Chondrocyte (in vitro differentiated cells): ENCODE measurements around the gene SLC16A9. TPM values are rescaled to one million over a fixed set of nuclear protein-coding genes. Genes with fewer than 3 reads are reported as not detected.
A peak's percentile ranks its signal among the peaks of the same experiment; 100 is the strongest.

ENCODE experiments used
- DNase-seq: peaks from one replicate; pipeline ENCODE4 v3.0.0; 2021; ENCODE audit warnings: mixed read lengths, low spot score
- H3K27ac Mint-ChIP-seq: one replicate; pipeline ENCODE4 v1.8.0; 2021; ENCODE audit warnings: mild to moderate bottlenecking, moderate library complexity, mixed read lengths; ENCODE audit not compliant: unreplicated experiment
- H3K27me3 Mint-ChIP-seq: 2 replicates; pipeline ENCODE4 v1.8.0; 2021; ENCODE audit warnings: low read depth, mixed read lengths
- H3K36me3 Mint-ChIP-seq: 2 replicates; pipeline ENCODE4 v1.8.0; 2021; ENCODE audit warnings: low read depth, mixed read lengths
- H3K4me1 Mint-ChIP-seq: 2 replicates; pipeline ENCODE4 v1.8.0; 2021; ENCODE audit warnings: low read depth, mild to moderate bottlenecking, mixed read lengths
- H3K4me3 Mint-ChIP-seq: one replicate; pipeline ENCODE4 v1.8.0; 2021; ENCODE audit warnings: mild to moderate bottlenecking, moderate library complexity, mixed read lengths; ENCODE audit not compliant: unreplicated experiment
- H3K9me3 Mint-ChIP-seq: 2 replicates; pipeline ENCODE4 v1.8.0; 2021; ENCODE audit warnings: low read depth, mixed read lengths
- total RNA-seq: library from RNA; stranded (reverse); gene quantifications from 3 replicates; pipeline ENCODE4 v1.2.1, GENCODE V29; 2021
- TF ChIP-seq, protein P1 (sequence below): fragments of 200-600 bp; sonication (generic); IDR thresholded peaks from 2 replicates; pipeline ENCODE4 v1.5.0; 2021; ENCODE audit warnings: antibody characterized with exemption, mild to moderate bottlenecking, moderate library complexity

Gene SLC16A9
- total RNA-seq, 1 donor from 2014 or later: 1.2 TPM

DNA sequence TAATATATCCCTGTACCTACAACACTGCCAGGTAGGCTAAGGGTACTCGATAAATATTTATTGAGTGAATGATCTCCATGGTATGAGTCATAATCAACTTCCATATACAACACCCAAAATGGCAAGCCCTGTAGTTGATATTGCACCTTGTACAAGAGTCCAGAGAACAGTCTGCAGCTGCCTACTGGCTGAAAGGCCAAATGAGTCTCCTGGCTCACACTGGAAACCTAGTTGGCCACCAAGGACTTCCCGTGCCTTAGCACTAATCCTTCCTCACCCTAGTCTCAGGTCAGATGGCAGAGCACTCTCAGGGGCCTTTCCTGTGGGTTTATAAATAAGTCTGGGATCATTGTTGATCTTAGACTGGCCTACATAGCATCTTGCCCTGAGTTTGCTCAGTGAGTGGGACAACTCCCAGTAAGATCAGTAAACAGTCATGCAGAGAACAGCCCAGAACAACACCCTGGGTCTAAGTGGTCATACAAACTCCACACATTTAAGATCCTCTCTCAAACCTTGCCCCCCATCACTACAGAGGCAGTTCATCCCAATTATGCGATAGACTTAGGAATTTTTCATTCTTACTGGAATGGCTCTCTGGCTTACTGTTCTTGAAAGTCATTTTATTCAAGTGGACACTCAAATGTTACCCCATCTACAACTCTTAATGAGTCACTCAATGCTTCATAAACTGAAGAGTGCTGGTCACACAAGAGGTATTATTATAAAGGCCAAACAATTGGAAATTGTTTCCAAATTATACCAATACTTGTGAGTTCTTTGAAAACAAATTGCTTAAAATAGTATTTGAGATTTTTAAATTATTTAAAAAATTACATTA, 14.7 kb upstream of the SLC16A9 start:
- no peaks in the 10 kb centered on the region for H3K4me1 Mint-ChIP-seq
- peaks cover 1% of the 10 kb centered on the region for H3K36me3 Mint-ChIP-seq
- H3K9me3 Mint-ChIP-seq: peaks cover 8% of the 10 kb centered on the region
- DNase-seq: no peak
- no peak overlapping the region for H3K4me3 Mint-ChIP-seq
- H3K27ac Mint-ChIP-seq: no peak overlapping the region
- H3K27me3 Mint-ChIP-seq: peaks cover 4% of the 10 kb centered on the region
- TF ChIP-seq, protein P1, sequence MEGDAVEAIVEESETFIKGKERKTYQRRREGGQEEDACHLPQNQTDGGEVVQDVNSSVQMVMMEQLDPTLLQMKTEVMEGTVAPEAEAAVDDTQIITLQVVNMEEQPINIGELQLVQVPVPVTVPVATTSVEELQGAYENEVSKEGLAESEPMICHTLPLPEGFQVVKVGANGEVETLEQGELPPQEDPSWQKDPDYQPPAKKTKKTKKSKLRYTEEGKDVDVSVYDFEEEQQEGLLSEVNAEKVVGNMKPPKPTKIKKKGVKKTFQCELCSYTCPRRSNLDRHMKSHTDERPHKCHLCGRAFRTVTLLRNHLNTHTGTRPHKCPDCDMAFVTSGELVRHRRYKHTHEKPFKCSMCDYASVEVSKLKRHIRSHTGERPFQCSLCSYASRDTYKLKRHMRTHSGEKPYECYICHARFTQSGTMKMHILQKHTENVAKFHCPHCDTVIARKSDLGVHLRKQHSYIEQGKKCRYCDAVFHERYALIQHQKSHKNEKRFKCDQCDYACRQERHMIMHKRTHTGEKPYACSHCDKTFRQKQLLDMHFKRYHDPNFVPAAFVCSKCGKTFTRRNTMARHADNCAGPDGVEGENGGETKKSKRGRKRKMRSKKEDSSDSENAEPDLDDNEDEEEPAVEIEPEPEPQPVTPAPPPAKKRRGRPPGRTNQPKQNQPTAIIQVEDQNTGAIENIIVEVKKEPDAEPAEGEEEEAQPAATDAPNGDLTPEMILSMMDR: no peak

DNA sequence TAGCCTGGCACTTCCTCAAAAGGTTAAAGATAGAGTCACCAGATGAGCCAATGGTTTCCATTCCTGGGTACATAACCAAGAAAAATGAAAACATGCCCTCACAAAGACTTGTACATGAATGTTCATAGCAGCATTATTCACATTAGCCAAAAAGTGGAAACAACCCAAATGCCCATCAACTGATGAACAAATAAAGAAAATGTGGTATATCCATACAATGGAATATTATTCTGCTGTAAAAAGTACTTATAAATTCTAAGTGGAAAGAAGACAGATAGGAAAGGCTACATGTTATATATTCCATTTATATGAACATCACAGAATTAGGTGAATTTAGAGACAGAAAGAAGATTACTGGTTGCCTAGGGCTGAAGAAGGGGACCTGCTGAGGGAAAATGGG, 10.7 kb upstream of the SLC16A9 start:
- no peak for DNase-seq
- Mint-ChIP-seq H3K4me1 (no peaks in the 10 kb centered on the region), H3K4me3 (no peak overlapping the region), H3K27me3 (peaks cover 9% of the 10 kb centered on the region), H3K27ac (no peak overlapping the region), H3K36me3 (peaks cover 1% of the 10 kb centered on the region), H3K9me3 (peaks cover 8% of the 10 kb centered on the region)
- TF ChIP-seq, protein P1: no peak

DNA sequence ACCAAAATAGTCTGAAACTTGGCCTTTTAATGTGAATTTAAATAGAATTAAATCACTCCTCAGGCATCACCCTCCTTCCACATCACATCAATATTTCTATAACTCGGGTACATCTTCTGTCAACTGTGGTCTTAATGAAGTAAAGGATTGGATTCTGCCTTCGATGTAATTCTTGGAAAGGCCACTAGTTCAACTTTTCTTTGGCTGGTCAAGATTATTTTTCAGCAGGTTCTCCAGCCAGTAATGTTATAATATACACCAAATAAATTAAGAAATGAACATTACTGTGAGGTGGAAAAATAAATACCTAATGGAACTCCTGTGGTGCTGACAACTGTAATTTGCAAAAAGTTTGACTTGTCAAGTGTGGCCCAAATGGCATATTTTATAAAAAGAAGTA, 9.7 kb upstream of the SLC16A9 start:
- Mint-ChIP-seq H3K27ac (no peak overlapping the region), H3K36me3 (peaks cover 1% of the 10 kb centered on the region), H3K4me1 (no peaks in the 10 kb centered on the region), H3K27me3 (peaks cover 14% of the 10 kb centered on the region), H3K9me3 (peaks cover 8% of the 10 kb centered on the region), H3K4me3 (no peak overlapping the region)
- TF ChIP-seq, protein P1: peak; percentile 40
- DNase-seq: no peak

DNA sequence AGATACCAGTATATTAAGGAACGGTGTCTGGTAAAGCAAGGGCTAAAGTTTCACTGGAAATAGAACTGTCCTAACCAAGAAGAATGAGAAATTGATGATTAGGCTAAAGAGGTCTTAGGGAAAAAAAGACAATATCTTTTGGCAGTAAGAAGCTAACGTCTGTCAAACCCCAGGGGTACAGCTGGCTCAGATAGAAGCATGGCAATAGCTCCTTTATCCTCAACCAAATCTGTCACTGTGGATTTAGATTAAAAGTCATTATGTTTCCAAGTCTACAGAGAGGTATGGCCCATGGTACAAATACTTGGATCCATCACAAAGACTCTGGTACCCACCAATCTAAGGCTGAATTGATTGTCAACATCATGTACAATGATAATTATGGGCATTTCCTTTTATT, 8.6 kb upstream of the SLC16A9 start:
- no peaks in the 10 kb centered on the region for H3K4me1 Mint-ChIP-seq
- peaks cover 19% of the 10 kb centered on the region for H3K27me3 Mint-ChIP-seq
- peaks cover 1% of the 10 kb centered on the region for H3K36me3 Mint-ChIP-seq
- TF ChIP-seq, protein P1: no peak
- no peak overlapping the region for H3K27ac Mint-ChIP-seq
- H3K4me3 Mint-ChIP-seq: no peak overlapping the region
- H3K9me3 Mint-ChIP-seq: peaks cover 8% of the 10 kb centered on the region
- DNase-seq: no peak

DNA sequence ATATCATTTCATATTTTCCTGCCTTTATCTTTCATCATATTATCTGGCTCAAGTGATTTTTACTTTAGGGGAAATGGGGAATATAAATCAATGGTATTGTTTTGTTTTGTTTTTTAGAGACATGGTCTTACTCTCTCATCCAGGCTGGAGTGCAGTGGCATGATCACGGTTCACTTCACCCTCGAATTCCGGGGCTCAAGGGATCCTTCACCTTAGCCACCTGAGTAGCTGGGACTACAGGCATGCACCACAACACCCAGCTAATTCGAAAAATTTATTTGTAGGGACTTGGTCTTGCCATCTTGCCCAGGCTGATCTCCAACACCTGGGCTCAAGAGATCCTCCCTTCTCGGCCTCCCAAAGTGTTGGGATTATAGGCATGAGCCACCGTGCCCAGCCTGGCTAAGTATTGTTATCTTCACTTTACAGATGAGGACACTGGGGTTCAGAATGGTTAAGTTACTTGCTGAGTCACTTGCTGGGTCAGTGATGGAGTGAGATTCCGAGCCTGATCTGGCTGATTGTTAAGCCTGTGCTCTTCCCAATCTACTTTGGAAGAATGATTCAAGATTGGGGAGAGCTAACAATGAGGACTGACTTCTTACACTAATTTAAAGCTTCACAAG, 3.7 kb upstream of the SLC16A9 start:
- Mint-ChIP-seq H3K36me3 (no peaks in the 10 kb centered on the region), H3K9me3 (no peaks in the 10 kb centered on the region), H3K27me3 (peaks cover 33% of the 10 kb centered on the region), H3K4me1 (peaks cover 4% of the 10 kb centered on the region), H3K27ac (no peak overlapping the region), H3K4me3 (no peak overlapping the region)
- TF ChIP-seq, protein P1: no peak
- no peak for DNase-seq
